DMS153 treated with DMSO at 0.1 percent for 48 hours (cell line): ENCODE measurements around the gene ACAA1.
"Not testable (repeated sequence)": the region's sequence is repeated elsewhere in the genome, so short reads cannot be mapped to it uniquely, and the experiment has no call there.

Experiments used
- DNase-seq: peaks from one replicate; lab custom pipeline; 2025; ENCODE audit not compliant: unreplicated experiment; lab: John Stamatoyannopoulos, UW

ACAA1 gene

GRCh38 chr3:38083871-38084333 is 53.0 kb downstream of the ACAA1 start:
- DNase-seq, result no peak

DNA sequence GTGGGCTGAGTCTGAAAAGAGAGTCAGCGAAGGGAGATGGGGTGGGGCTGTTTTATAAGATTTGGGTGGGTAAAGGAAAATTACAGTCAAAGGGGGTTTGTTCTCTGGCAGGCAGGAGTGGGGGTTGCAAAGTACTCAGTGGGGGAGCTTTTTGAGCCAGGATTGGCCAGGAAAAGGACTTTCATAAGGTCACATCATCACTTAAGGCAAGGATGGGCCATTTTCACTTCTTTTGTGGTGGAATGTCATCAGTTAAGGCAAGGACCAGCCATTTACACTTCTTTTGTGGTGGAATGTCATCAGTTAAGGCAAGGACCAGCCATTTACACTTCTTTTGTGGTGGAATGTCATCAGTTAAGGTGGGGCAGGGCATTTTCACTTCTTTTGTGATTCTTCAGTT is 53.7 kb downstream of the ACAA1 start:
- DNase-seq, result not testable (repeated sequence)

DNA sequence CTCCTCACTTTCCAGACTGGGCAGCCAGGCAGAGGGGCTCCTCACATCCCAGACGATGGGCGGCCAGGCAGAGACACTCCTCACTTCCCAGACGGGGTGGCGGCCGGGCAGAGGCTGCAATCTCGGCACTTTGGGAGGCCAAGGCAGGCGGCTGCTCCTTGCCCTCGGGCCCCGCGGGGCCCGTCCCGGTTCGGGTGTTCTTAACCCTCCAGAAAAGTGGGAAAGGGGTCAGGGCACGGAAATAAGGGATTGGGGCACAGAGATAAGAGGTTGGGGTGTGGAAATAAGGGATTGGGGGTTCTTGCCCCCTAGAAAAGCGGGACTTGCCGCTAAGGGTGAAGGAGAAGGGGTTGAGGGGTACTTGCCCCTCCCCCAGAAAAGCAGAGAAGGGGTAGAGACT is 54.6 kb downstream of the ACAA1 start:
- DNase-seq, result not testable (repeated sequence)

DNA sequence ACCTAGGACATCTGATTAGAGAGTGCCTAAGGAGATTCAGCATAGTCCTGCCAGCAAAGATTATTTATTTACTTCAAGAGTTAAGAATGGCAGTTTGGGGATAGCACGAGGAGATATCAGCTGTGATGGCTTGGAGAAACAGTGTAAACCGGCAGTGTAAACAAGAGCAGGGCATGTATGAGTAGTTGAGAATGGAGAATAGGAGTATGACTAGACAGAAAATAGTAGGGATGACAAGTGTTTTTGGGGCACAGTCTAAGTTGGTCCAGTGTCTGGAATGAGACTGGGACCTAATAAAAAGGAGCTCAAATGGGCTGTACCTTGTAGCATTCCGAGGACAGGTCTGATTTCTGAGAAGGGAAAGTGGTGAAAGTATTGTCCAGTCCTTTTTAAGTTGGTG is 59.9 kb downstream of the ACAA1 start:
- DNase-seq, result not testable (repeated sequence)
